A549 (cell line): ENCODE results near the gene INKA1. TPM values are rescaled to one million over a fixed set of nuclear protein-coding genes. Genes with fewer than 3 reads are reported as not detected.

ENCODE experiments used
- ATAC-seq, 2 experiments: fragments of 200-7000 bp in 1 of 2; fragments of >200 bp in 1 of 2; cut with Nextera tagmentation in 1 of 2; cut with Tn5 transposase in 1 of 2; 3 replicates each; pipeline versions ENCODE4 v1.8.0 to v1.9.1; 2018 to 2020; ENCODE audit warnings: mild to moderate bottlenecking in 1 of 2, moderate library complexity in 1 of 2
- CTCF ChIA-PET: fragments of 300-600 bp; sonication (Branson Sonifier 250); formaldehyde crosslinking; extraction: SDS; loops from one replicate; lab custom pipeline; 2021; ENCODE audit warnings: antibody characterized with exemption, inconsistent platforms; lab: Yijun Ruan, JAX
- POLR2A ChIA-PET: fragments of 350-600 bp; formaldehyde crosslinking; extraction: SDS; loops from one replicate; lab custom pipeline; 2021; ENCODE audit warnings: antibody characterized with exemption, inconsistent platforms; lab: Yijun Ruan, JAX
- DNase-seq, 2 experiments: peaks; one replicate each; pipeline versions ENCODE4 v3.0.0 to v3.0.0-alpha.2; 2011 to 2016; ENCODE audit warnings: low read depth in 1 of 2, low spot score in 1 of 2
- FAIRE-seq: peaks from 2 replicates; lab custom pipeline; 2011; peaks lifted over from hg19 to GRCh38; lab: Jason Lieb, UNC
- H3K27ac ChIP-seq, 2 experiments: fragments of >200 bp; sonication (Bioruptor Twin); formaldehyde crosslinking; 3 replicates each; pipeline ENCODE4 v1.5.1; 2016 to 2017
- H3K4me1 ChIP-seq: fragments of >200 bp; sonication (Bioruptor Twin); formaldehyde crosslinking; 3 replicates; pipeline ENCODE4 v1.6.1; 2016
- H3K4me2 ChIP-seq: fragments of >200 bp; sonication (Bioruptor Twin); formaldehyde crosslinking; 3 replicates; pipeline ENCODE4 v1.6.1; 2016
- H3K4me3 ChIP-seq: fragments of >200 bp; sonication (Bioruptor Twin); formaldehyde crosslinking; 3 replicates; pipeline ENCODE4 v1.5.1; 2016
- H3K9me3 ChIP-seq: fragments of >200 bp; sonication (Bioruptor Twin); formaldehyde crosslinking; 3 replicates; pipeline ENCODE4 v1.6.1; 2016
- BCL3 ChIP-seq: fragments of >200 bp; sonication (Bioruptor Twin); formaldehyde crosslinking; IDR thresholded peaks from 3 replicates; pipeline ENCODE4 v1.6.1; 2016
- BHLHE40 ChIP-seq: IDR thresholded peaks from 2 replicates; pipeline ENCODE4 v1.6.1; 2012; ENCODE audit warnings: low read depth, low read length, inconsistent platforms
- CHD2 ChIP-seq: fragments of 150-350 bp; IDR thresholded peaks from 2 replicates; pipeline ENCODE4 v1.6.1; 2014; ENCODE audit warnings: low read length; ENCODE audit not compliant: partially characterized antibody
- ELK1 ChIP-seq: fragments of 150-350 bp; IDR thresholded peaks from 2 replicates; pipeline ENCODE4 v1.6.1; 2014; ENCODE audit warnings: low read depth, mild to moderate bottlenecking, low read length
- GATA3 ChIP-seq: IDR thresholded peaks from 2 replicates; pipeline ENCODE4 v1.6.1; 2012; ENCODE audit warnings: borderline replicate concordance
- HDAC2 ChIP-seq: fragments of 200-600 bp; sonication (generic); IDR thresholded peaks from 2 replicates; pipeline ENCODE4 v1.6.1; 2016
- HEYL ChIP-seq: fragments of 250-450 bp; sonication (Bioruptor Pico); IDR thresholded peaks from 2 replicates; pipeline ENCODE4 v1.8.0; 2021; ENCODE audit warnings: mild to moderate bottlenecking, moderate library complexity
- HOXB13 ChIP-seq: fragments of 250-450 bp; sonication (Bioruptor Pico); IDR thresholded peaks from 2 replicates; pipeline ENCODE4 v1.5.0; 2020; ENCODE audit warnings: low read depth, mild to moderate bottlenecking, moderate library complexity
- JUN ChIP-seq, 2 experiments: fragments of >200 bp; sonication (Bioruptor Twin); formaldehyde crosslinking; IDR thresholded peaks; 2 replicates in 1 of 2; 3 replicates in 1 of 2; pipeline ENCODE4 v1.6.1; 2016 to 2017
- MAFK ChIP-seq: fragments of 450-650 bp; IDR thresholded peaks from 2 replicates; pipeline ENCODE4 v1.6.1; 2014; ENCODE audit not compliant: partially characterized antibody
- NR3C1 ChIP-seq: fragments of >200 bp; sonication (Bioruptor Twin); formaldehyde crosslinking; IDR thresholded peaks from 3 replicates; pipeline ENCODE4 v1.6.1; 2017
- PHF8 ChIP-seq: fragments of 200-600 bp; sonication (generic); IDR thresholded peaks from 2 replicates; pipeline ENCODE4 v1.6.1; 2016; ENCODE audit warnings: low read depth, mild to moderate bottlenecking, antibody characterized with exemption, moderate library complexity, borderline replicate concordance
- RFX5 ChIP-seq: fragments of 450-650 bp; IDR thresholded peaks from 2 replicates; pipeline ENCODE4 v1.7.1; 2014; ENCODE audit warnings: antibody characterized with exemption, mild to moderate bottlenecking, moderate library complexity
- SMC3 ChIP-seq: fragments of >200 bp; sonication (Bioruptor Twin); formaldehyde crosslinking; IDR thresholded peaks from 3 replicates; pipeline ENCODE4 v1.6.1; 2018; ENCODE audit warnings: inconsistent platforms
- TP53 ChIP-seq: fragments of 250-450 bp; sonication (Bioruptor Pico); IDR thresholded peaks from 2 replicates; pipeline ENCODE4 v1.5.0; 2021; ENCODE audit warnings: mild to moderate bottlenecking, moderate library complexity
- USF2 ChIP-seq: fragments of 450-650 bp; IDR thresholded peaks from 2 replicates; pipeline ENCODE4 v1.6.1; 2014; ENCODE audit warnings: antibody characterized with exemption
- ZC3H11A ChIP-seq: fragments of 450-650 bp; IDR thresholded peaks from 2 replicates; pipeline ENCODE4 v1.6.1; 2014; ENCODE audit warnings: antibody characterized with exemption, mild to moderate bottlenecking
- ZFP36 ChIP-seq: fragments of 450-650 bp; IDR thresholded peaks from 2 replicates; pipeline ENCODE4 v1.6.1; 2014; ENCODE audit warnings: borderline replicate concordance; ENCODE audit not compliant: partially characterized antibody
- WGBS: methylation state at CpG from one replicate; pipeline ENCODE4 v1.1.6; 2017; ENCODE audit errors: missing lambda C conversion rate; 5-methylcytosine and 5-hydroxymethylcytosine counted together
- polyA plus RNA-seq, 4 experiments: library from polyadenylated mRNA; depleted of rRNA in 3 of 4; stranded (reverse); fragments of >200 nt; fragmentation: RNase III in 1 of 4; extraction: RNeasy Plus Mini Kit Qiagen cat#74134 plus additional on column Dnase treatment in 1 of 4; gene quantifications; 2 replicates in 3 of 4; 3 replicates in 1 of 4; pipeline ENCODE4 v1.2.3, GENCODE V29; 2011 to 2017
- TF ChIP-seq, protein P1 (sequence below): fragments of 250-450 bp; sonication (Bioruptor Pico); IDR thresholded peaks from 2 replicates; pipeline ENCODE4 v1.5.0; 2021; ENCODE audit warnings: mild to moderate bottlenecking, moderate library complexity, borderline replicate concordance
- TF ChIP-seq, protein P2 (sequence below): IDR thresholded peaks from 2 replicates; pipeline ENCODE4 v1.6.1; 2012
- TF ChIP-seq, protein P3 (sequence below): fragments of 250-450 bp; sonication (Bioruptor Pico); IDR thresholded peaks from 2 replicates; pipeline ENCODE4 v1.5.0; 2020; ENCODE audit warnings: low read depth, mild to moderate bottlenecking, moderate library complexity
- TF ChIP-seq, protein P4 (sequence below): IDR thresholded peaks from 2 replicates; pipeline ENCODE4 v1.6.1; 2012

INKA1 gene
- polyA plus RNA-seq, 2 of the 4 experiments (the other 2 are of a cell fraction) = 0.39 to 0.74 TPM

DNA sequence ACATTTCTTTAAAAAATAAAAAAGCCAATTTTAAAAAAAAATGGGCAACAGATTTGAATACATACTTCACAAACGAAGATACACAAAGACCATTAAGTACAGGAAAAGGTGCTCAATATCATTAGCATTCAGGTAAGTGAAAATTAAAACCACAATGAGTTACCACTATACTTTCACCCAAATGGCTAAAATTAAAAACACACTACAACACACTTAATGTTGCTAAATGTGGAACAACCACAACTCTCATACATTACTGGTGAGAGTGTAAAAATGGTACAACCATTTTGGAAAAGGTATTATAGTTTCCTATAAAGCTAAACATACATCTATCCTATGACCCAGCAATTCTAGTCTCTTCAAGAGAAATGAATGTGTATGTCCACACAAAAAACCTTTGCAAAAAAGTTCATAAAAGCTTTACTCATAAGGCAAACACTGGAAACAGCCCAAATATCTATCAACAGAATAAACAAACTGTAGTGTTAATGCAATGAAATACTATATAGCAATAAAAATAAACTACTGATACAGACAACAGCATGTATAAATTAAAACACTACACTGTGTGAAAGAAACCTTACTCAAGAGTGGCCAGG, 31.6 kb upstream of the INKA1 start:
- ATAC-seq = no peak
- Histone ChIP-seq H3K4me2 (no peak overlapping the region), H3K4me3 (no peak overlapping the region), H3K4me1 (peaks cover 9% of the 10 kb centered on the region; the same call in 2 of the 3 replicates), H3K27ac (no peak overlapping the region), H3K9me3 (no peaks in the 10 kb centered on the region)
- TF ChIP-seq TP53 (CRISPR knock-in tag) (no peak), NR3C1 (no peak), BCL3 (no peak), PHF8 (no peak), ZC3H11A (no peak), ELK1 (no peak), GATA3 (no peak), MAFK (no peak), CHD2 (no peak), SMC3 (no peak), JUN (IDR thresholded peaks at IDR 0.05) (no peak), ZFP36 (no peak), RFX5 (no peak), HOXB13 (CRISPR knock-in tag) (no peak)
- TF ChIP-seq, protein P1, sequence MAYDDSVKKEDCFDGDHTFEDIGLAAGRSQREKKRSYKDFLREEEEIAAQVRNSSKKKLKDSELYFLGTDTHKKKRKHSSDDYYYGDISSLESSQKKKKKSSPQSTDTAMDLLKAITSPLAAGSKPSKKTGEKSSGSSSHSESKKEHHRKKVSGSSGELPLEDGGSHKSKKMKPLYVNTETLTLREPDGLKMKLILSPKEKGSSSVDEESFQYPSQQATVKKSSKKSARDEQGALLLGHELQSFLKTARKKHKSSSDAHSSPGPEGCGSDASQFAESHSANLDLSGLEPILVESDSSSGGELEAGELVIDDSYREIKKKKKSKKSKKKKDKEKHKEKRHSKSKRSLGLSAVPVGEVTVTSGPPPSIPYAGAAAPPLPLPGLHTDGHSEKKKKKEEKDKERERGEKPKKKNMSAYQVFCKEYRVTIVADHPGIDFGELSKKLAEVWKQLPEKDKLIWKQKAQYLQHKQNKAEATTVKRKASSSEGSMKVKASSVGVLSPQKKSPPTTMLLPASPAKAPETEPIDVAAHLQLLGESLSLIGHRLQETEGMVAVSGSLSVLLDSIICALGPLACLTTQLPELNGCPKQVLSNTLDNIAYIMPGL (CRISPR knock-in tag) = no peak
- TF ChIP-seq, protein P2, sequence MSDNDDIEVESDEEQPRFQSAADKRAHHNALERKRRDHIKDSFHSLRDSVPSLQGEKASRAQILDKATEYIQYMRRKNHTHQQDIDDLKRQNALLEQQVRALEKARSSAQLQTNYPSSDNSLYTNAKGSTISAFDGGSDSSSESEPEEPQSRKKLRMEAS = no peak
- TF ChIP-seq, protein P3, sequence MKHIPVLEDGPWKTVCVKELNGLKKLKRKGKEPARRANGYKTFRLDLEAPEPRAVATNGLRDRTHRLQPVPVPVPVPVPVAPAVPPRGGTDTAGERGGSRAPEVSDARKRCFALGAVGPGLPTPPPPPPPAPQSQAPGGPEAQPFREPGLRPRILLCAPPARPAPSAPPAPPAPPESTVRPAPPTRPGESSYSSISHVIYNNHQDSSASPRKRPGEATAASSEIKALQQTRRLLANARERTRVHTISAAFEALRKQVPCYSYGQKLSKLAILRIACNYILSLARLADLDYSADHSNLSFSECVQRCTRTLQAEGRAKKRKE (CRISPR knock-in tag) = no peak
- no peak for FAIRE-seq
- ChIA-PET CTCF (interaction anchor here (0.6 to 4.7 kb wide), 2 partner anchors 31 to 59 kb away, joined by 3 to 14 read pairs; partner anchors contain the start of gene INKA1), POLR2A (interaction anchor here (1.0 kb wide), 1 partner anchor 15 kb away, joined by 3 read pairs; the partner anchor contains the start of gene IP6K1)
- no peak for DNase-seq
- 83% methylated on average over 1 of the region's 1 CpG for WGBS

DNA sequence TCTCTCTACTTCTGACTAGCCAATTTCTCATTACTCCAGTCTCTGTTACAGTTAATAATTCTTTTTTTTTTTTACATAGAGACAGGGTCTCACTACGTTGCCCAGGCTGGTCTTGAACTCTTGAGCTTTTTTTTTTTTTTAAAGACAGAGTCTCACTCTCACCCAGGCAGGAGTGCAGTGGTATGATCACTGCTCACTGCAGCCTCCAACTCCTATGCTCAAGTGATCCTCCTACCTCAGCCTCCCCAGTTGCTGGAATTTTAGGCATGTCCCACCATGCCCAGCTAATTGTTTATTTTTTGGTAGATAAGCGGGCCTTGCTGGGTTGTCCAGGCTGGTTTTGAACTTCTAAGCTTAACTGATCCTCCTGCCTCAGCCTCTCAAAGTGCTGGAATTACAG, 30.4 kb upstream of the INKA1 start:
- Histone ChIP-seq H3K9me3 (no peaks in the 10 kb centered on the region), H3K27ac (no peak overlapping the region), H3K4me2 (no peak overlapping the region), H3K4me1 (peaks cover 9% of the 10 kb centered on the region; the same call in 2 of the 3 replicates), H3K4me3 (no peak overlapping the region)
- POLR2A ChIA-PET = no interaction called here
- CTCF ChIA-PET = interaction anchor here (0.6 to 4.7 kb wide), 2 partner anchors 30 to 219 kb away, joined by 3 to 14 read pairs; partner anchors contain the start of gene INKA1
- no peak for DNase-seq
- ATAC-seq = no peak
- WGBS = 96% methylated on average over 2 of the region's 2 CpGs
- FAIRE-seq = no peak
- no peak for TF ChIP-seq HDAC2
- TF ChIP-seq HEYL (CRISPR knock-in tag) = no peak
- TF ChIP-seq ZFP36 = no peak
- no peak for TF ChIP-seq TP53 (CRISPR knock-in tag)
- TF ChIP-seq USF2 = no peak
- no peak for TF ChIP-seq BCL3
- TF ChIP-seq, protein P4, sequence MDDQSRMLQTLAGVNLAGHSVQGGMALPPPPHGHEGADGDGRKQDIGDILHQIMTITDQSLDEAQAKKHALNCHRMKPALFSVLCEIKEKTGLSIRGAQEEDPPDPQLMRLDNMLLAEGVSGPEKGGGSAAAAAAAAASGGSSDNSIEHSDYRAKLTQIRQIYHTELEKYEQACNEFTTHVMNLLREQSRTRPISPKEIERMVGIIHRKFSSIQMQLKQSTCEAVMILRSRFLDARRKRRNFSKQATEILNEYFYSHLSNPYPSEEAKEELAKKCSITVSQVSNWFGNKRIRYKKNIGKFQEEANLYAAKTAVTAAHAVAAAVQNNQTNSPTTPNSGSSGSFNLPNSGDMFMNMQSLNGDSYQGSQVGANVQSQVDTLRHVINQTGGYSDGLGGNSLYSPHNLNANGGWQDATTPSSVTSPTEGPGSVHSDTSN = no peak
- no peak for TF ChIP-seq ELK1
- TF ChIP-seq BHLHE40 = no peak
